ENCODE measurements around the gene NTN3.

The NTN3 gene

DNA sequence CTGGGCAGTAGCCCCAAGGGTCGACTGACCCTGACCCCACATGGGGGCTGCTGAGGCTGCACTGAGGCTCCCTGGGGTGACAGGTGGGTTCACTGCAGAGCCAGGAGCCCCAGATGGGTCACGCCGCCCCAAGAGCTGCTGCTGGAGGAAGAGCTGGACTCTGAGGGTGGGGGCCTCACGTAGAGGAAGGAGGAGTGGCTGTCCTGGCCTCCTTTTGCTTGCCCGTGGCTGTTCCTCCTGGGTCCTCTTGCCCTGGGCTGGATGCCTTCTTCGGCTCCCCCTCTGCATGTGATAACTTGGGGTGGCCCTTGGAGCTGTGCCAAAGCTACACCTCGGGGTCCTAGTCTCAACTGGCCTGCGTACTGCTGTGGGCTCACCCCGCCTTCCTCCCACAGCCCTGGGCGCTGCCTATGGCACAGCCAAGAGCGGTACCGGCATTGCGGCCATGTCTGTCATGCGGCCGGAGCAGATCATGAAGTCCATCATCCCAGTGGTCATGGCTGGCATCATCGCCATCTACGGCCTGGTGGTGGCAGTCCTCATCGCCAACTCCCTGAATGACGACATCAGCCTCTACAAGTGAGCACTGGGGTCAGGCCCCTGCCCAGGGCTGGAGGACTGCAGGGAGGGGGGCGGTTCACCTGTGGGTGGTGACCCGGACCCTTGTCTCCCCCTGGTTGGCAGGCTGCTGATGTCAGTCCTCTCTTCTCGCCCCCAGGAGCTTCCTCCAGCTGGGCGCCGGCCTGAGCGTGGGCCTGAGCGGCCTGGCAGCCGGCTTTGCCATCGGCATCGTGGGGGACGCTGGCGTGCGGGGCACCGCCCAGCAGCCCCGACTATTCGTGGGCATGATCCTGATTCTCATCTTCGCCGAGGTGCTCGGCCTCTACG lies 48.0 kb downstream of the NTN3 start:
- Histone ChIP-seq H3K4me2 (ENCODE audit: low read depth, low read length) (peak overlapping the region; percentile 55; the same call in 1 of the 2 replicates), H3K9ac (ENCODE audit: low read length) (no peak overlapping the region), H2AFZ (ENCODE audit: low read length) (no peak overlapping the region), H3K4me3 (ENCODE audit: low read length) (no peak overlapping the region), H3K9me3 (replicated peaks; ENCODE audit: insufficient read depth, low read length) (no peaks in the 10 kb centered on the region), H4K20me1 (ENCODE audit: insufficient read depth, low read length) (peaks cover 15% of the 10 kb centered on the region; the same call in 1 of the 2 replicates), H3K27ac (ENCODE audit: low read length) (no peak overlapping the region), H3K79me2 (ENCODE audit: low read length) (peaks cover 92% of the 10 kb centered on the region), H3K9me2 (replicated peaks; ENCODE audit: insufficient read depth, low read length) (no peaks in the 10 kb centered on the region), H3K27me3 (replicated peaks; ENCODE audit: insufficient read depth, low read length) (no peaks in the 10 kb centered on the region), H3F3A (ENCODE audit: insufficient read depth, low read length) (peaks cover 13% of the 10 kb centered on the region), H3K4me1 (ENCODE audit: low read length) (peaks cover 4% of the 10 kb centered on the region; the same call in 1 of the 2 replicates), H3K36me3 (replicated peaks; ENCODE audit: insufficient read depth, low read length) (no peaks in the 10 kb centered on the region)
- TF ChIP-seq CTCF (IDR thresholded peaks at IDR 0.05; ENCODE audit: low read length) = no peak
- TF ChIP-seq EZH2 (optimal IDR thresholded peaks at IDR 0.05; ENCODE audit: low read depth, low read length) = no peak
- TF ChIP-seq EZH2phosphoT487 (IDR thresholded peaks at IDR 0.05; ENCODE audit: low read length) = no peak
- DNase-seq = no peak

DNA sequence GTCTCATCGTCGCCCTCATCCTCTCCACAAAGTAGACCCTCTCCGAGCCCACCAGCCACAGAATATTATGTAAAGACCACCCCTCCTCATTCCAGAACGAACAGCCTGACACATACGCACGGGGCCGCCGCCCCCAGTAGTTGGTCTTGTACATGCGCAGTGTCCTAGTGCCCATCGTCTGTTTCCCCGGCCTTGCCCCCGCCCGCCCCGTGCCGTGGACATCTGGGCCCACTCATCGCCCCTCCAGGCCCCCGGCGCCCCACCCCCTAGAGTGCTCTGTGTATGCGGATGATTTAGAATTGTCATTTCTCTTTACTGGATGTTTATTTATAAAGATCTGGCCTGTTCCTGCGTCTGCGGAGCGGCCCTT lies 48.6 kb downstream of the NTN3 start:
- Histone ChIP-seq H3K4me1 (ENCODE audit: low read length) (peaks cover 4% of the 10 kb centered on the region; the same call in 1 of the 2 replicates), H3F3A (ENCODE audit: insufficient read depth, low read length) (peaks cover 13% of the 10 kb centered on the region), H3K27me3 (replicated peaks; ENCODE audit: insufficient read depth, low read length) (no peaks in the 10 kb centered on the region), H3K9me2 (replicated peaks; ENCODE audit: insufficient read depth, low read length) (no peaks in the 10 kb centered on the region), H3K36me3 (replicated peaks; ENCODE audit: insufficient read depth, low read length) (no peaks in the 10 kb centered on the region), H4K20me1 (ENCODE audit: insufficient read depth, low read length) (peaks cover 15% of the 10 kb centered on the region; the same call in 1 of the 2 replicates), H3K79me2 (ENCODE audit: low read length) (peaks cover 92% of the 10 kb centered on the region), H3K9ac (ENCODE audit: low read length) (no peak overlapping the region), H3K9me3 (replicated peaks; ENCODE audit: insufficient read depth, low read length) (no peaks in the 10 kb centered on the region), H3K4me2 (ENCODE audit: low read depth, low read length) (peak overlapping the region; percentile 55; the same call in 1 of the 2 replicates), H3K27ac (ENCODE audit: low read length) (peak overlapping the region; percentile 30; the same call in 1 of the 2 replicates), H2AFZ (ENCODE audit: low read length) (no peak overlapping the region), H3K4me3 (ENCODE audit: low read length) (no peak overlapping the region)
- no peak for DNase-seq
- TF ChIP-seq CTCF (IDR thresholded peaks at IDR 0.05; ENCODE audit: low read length) = no peak
- no peak for TF ChIP-seq EZH2 (optimal IDR thresholded peaks at IDR 0.05; ENCODE audit: low read depth, low read length)
- no peak for TF ChIP-seq EZH2phosphoT487 (IDR thresholded peaks at IDR 0.05; ENCODE audit: low read length)

GRCh38 chr16:2520097-2520783 lies 49.1 kb downstream of the NTN3 start, which contains the start of gene AMDHD2:
Gene AMDHD2, plus strand, starts transcription at chr16:2520371. Its CDS starts 88 bp downstream, at chr16:2520459.
- H2AFZ ChIP-seq (ENCODE audit: low read length) = peak within 1 kb of the TSS; percentile 49; the same call in 1 of the 2 replicates
- 0 out of 2 replicates have a peak, but pooled peaks cover under 1% of the 10 kb centered on the region for H3K4me1 ChIP-seq (ENCODE audit: low read length)
- H3K9me2 ChIP-seq (replicated peaks; ENCODE audit: insufficient read depth, low read length) = no peaks in the 10 kb centered on the region
- H3K36me3 ChIP-seq (replicated peaks; ENCODE audit: insufficient read depth, low read length) = no peaks in the 10 kb centered on the region
- H3K4me3 ChIP-seq (ENCODE audit: low read length) = peak within 1 kb of the TSS; percentile 87
- H3K9ac ChIP-seq (ENCODE audit: low read length) = peak within 1 kb of the TSS; percentile 72
- peaks cover 13% of the 10 kb centered on the region for H3F3A ChIP-seq (ENCODE audit: insufficient read depth, low read length)
- no peaks in the 10 kb centered on the region for H3K27me3 ChIP-seq (replicated peaks; ENCODE audit: insufficient read depth, low read length)
- peaks cover 91% of the 10 kb centered on the region for H3K79me2 ChIP-seq (ENCODE audit: low read length)
- H3K27ac ChIP-seq (ENCODE audit: low read length) = peak within 1 kb of the TSS; percentile 88
- no peaks in the 10 kb centered on the region for H3K9me3 ChIP-seq (replicated peaks; ENCODE audit: insufficient read depth, low read length)
- peaks cover 15% of the 10 kb centered on the region; the same call in 1 of the 2 replicates for H4K20me1 ChIP-seq (ENCODE audit: insufficient read depth, low read length)
- peak within 1 kb of the TSS; percentile 70 for H3K4me2 ChIP-seq (ENCODE audit: low read depth, low read length)
- TF ChIP-seq EZH2phosphoT487 (IDR thresholded peaks at IDR 0.05; ENCODE audit: low read length) = no peak
- peak; percentile 89 for DNase-seq

Measured in MM.1S (cell line).